ENCODE data around the gene YKT6.
"Not testable (repeated sequence)": the region's sequence is repeated elsewhere in the genome, so short reads cannot be mapped to it uniquely, and the experiment has no call there.

Gene YKT6

DNA sequence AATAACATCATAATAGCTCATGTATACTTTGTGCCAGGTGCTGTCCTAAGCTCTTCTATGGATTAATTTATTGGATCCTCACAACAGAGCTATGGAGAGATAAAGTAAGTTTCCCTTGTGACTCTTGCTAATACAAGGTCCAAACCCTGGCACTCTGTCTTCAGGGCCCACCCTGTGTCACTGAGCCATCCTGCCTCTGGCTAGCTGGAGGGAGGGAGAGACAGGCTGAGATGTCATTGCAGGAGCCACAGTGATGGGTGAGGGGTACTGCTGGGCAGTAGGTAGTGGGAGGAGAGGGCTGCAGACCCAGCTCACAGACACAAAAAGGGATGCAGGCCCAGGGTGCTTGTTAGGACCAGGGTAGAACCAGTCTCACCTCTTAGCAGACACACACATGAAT is 28.4 kb upstream of the YKT6 start:
- DNase-seq (ENCODE audit: low read depth in 2 of 2), result no peak

DNA sequence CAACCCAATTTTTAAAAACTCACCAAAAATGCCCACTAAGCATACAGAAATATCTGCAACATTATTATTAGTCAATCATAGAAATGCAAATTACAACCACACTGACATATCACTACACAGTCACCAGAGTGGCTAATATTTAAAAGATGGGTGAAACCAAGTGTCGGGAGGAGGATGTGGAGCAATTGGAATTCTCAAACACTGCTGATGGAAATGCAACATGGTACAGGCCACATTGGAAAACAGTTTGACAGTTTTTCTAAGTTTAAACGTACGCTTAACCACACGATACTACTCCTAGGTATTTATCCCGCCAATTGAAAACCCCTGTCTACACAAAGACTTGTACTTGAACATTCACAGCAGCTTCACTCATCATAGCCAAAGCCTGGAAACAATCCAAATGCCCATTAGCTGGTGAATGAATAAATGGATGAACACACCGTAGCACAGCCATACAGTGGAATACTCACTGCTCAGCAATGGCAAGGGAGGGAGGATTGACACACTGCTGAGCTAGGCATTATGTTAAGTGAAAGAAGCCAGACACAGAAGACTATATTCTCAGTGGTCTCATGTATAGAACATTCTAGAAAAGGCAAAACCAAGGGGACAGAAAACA is 27.9 kb upstream of the YKT6 start:
- DNase-seq (ENCODE audit: low read depth in 2 of 2), result no peak

DNA sequence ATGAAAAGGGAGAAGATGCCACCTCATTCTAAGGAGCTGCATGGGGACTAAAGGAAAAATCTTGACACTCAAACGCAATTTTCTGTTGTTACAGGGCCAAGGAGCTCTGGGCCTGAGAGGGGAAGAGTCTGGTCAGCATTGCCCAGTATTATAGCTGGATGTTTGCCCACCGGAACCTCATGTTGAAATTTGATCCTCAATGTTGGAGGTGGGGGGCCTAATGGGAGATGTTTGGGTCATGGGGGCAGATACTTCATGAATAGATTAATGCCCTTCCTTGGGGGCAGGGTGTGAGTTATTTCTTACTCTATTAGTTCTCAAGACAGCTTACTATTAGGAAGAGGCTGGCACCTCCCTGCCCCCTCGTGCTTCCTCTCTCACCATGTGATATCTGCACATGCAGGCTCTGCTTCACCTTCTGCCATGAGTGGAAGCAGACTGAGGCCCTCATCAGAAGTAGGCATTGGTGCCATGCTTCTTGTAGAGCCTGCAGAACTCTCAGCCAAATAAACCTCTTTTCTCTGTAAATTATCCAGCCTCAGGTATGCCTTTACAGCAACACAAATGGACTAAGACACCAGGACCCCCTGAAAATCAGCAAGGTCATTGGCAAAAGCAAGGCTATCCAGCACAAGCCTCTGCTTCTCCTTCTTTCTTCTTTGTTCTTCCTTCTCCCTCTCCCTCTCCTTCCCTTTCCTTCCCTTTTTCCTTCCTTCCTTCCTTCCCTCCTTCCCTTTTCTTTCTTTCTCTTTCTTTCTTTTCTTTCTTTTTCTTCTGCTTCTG is 26.7 kb upstream of the YKT6 start:
- no peak for DNase-seq (ENCODE audit: low read depth in 2 of 2)

DNA sequence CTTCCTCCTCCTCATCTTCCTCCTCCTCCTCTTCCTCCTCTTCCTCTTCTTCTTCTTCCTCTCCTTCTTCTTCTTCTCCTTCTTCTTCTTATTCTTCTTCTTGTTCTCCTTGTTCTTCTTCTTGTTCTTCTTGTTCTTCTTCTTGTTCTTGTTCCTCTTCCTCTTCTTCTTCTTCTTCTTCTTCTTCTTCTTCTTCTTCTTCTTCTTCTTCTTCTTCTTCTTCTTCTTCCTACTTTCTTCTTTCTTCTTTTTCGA is 26.2 kb upstream of the YKT6 start:
- not testable (repeated sequence) for DNase-seq (ENCODE audit: low read depth in 2 of 2)

DNA sequence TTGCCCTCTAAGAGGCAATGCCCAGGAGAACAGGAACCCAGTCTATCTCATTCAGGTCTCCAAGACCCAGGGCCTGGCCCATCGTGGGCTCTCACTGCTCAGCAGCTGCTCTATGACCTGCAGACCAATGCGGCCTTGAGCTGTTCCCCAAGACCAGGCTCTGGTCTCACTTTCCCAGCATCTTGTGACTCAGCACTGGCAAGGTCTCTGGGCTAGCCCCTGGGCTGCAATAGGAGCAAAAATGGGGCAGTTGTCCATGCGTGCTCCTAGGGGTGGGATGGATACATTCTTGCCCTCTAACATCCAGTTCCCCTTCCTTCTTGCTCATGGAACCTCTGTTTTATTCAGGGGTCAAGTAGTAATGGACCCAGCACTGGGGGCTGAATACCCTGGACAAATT is 25.0 kb upstream of the YKT6 start:
- DNase-seq (ENCODE audit: low read depth in 2 of 2), result no peak

DNA sequence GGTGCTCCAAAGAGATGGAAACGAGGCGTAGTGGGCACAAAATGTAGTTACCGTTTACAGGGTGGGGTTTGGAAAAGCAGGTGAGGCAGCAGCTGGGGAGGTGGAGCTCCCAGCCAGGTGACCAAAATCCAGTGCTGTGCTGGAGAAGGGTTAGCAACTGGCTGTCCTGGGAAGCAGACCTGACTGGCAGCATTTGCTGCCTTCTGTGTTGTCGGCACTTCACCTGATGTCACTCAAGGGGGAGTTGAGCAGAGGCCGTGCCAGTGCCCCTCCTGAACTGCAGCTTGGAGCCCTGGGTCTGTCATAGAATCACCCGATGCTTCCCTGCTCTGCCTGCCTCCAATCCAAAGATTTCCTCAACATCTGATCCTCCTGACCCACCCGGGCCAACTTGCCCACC is 24.3 kb upstream of the YKT6 start:
- no peak for DNase-seq (ENCODE audit: low read depth in 2 of 2)

DNA sequence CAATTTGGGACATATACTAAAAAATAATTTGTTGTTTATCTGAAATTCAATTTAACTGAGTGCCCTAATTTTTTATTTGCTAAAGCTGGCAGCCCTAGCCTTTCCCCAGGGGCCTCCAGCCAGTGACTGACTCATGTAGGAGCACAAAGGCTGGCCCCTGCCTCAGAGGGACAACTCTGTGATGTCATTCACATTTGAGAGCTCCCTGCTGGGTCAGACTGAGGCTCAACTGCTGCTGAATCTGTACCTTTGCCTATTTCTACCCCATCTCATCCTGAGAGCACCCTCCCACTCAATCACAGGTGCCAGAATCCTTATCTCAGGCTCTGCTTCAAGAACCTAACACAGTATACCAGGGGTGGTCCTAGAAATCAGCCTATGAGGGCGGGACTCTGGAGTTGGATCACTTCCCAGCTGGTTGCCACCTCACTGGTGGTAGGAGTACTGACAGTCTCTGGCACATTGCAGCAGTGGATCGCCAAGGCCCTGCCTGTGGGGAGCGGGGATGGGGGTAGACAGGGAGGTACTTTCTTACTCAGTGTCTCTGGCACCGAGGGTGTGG is 23.1 kb upstream of the YKT6 start:
- no peak for DNase-seq (ENCODE audit: low read depth in 2 of 2)

DNA sequence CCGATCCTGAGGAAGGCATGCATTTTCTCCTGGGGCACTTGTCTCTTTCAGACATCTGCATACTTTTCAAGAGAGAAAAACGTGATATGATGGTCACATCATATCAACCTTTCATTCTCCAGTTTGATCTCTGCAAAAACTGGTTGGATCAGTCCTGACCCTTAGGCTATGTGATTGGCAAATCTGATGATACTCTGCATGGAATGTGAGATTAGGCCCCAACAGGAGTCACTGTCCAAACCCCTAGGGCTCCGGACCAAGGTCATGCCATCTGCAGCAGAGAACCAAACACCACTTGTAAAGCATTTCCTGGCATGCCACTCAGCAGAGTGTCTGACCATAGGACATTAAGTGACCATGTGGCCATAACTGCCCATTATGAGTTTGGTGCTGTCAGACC is 20.1 kb upstream of the YKT6 start:
- no peak for DNase-seq (ENCODE audit: low read depth in 2 of 2)

DNA sequence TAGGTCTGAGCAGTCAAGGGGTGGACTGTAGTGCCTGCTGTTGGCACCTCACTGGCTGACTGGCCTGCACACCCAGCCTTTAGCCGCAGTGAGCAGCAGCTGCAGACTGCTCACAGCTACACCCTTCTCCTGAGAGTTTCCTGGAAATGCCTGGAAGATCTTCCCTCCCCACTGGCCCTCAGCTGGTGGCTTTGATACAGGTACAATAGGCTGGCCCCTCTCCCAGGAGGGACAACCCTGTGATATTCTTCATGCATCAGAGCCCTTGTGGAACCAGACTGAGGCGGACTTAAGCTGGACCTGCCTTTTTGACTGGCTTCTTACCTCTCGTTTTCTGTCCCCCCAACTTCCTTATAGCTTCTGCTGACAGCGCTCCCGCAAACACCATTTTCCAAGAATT is 18.0 kb upstream of the YKT6 start:
- no peak for DNase-seq (ENCODE audit: low read depth in 2 of 2)

DNA sequence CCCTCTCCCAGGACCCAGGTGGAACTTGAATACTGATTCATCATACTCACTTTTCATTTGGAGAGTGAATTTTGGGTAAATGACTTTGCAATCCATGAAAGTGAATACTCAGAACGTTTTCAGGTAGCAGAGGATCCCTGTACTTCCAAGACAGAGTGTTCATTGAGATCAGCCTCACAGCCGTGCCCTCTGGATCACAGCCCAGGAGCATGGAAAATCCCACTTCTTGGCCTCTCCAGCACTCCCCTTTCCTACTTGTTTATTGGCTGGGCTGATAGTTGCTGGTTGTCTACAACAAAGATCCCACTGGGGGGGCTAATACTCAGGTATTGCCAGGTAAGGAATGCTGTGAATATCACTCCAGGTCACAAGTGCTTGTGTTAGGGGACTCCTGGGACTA is 17.4 kb upstream of the YKT6 start:
- no peak for DNase-seq (ENCODE audit: low read depth in 2 of 2)

DNA sequence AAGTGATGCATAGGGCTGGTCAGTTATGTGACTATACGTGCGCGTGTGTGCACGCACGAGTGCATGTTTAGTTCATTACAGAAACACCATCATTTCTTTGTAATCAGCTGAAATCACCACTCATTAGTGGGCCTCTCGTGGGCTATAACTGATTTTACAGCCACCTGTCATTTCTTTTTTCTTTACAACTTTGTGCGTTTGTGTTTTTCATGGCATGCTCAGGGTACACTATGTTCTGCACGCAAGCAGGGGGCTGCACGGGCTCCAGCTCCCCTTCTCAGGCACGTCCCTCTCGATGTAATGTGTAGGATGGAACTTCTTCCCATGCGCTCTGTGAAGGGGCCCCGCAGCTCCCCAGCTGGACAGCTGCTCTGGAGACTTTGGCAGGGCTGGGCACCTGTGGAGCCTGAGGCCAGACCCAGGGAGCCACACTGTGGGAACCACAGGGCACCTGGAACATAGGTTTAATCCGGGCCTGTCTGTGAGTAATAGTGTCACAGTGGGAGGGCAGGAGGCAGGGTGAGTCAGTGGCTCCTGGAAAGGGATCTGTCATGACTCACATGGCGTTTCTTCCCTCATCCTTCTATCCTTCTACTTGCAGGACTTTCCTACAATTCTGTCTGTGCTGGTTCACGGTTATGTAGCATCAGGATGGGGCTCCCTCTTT is 16.4 kb upstream of the YKT6 start:
- no peak for DNase-seq (ENCODE audit: low read depth in 2 of 2)

DNA sequence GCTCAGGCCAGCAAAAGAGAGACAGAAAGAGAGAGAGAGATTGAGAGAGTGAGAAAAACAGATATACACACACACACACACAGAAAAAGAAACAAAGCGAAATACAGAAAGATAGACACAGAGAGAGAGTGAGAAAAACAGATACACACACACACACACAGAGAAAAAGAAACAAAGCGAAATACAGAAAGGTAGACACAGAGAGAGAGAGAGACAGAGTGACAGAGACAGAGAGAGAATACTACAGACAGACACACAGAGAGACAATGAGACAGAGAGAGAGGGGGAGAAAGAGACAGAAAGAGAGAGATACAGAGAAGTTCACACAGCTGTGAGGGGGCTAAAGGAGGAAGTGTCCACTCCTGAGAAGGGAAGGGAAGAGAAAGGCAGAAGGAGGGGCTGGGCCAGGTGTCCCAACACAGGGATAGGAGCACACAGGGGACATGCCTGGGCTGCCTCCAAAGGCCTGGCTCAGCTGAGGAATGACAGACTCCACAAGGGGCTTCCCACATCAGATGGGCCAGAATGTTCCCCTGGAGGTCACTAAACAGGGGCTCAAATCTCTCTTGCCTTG is 15.8 kb upstream of the YKT6 start:
- DNase-seq (ENCODE audit: low read depth in 2 of 2), result no peak

DNA sequence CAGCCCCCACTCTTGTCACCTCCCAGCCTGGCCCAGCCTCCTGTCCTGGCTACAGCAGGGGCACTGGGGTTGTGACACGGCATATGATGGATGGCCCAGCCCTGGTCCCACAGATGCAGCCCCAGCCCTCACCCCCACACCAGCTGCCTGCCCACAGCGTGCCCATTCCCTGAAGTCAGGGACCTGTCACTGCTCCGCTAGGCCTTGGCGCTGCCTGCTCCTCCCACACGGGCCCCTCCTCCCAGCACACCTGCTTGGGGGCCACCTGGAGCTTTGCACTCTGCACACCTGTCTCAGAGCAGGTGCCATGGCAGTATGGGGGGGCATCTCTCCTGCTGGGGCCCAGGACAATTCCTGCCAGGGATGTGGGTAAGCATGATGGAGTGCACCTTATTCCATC is 15.0 kb upstream of the YKT6 start:
- DNase-seq (ENCODE audit: low read depth in 2 of 2), result no peak

DNA sequence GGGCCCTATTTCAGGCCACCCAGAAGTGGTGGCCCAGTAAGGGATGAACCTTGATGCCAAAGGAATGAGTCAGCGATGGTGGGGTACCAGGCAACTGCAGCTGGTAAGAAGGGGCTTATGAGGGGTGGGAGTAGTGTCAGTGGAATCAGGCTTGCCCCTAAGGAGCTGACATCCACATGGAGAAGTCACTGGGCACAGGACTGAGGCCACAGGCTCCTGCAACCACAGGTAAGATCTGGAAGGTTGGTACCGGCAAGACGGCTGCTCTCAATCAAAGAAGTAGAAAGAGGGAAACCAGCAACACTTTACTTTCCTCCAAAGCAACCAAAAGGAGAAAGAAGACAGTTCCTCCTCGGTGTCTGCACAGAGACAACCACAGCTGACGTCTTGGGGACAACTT is 14.0 kb upstream of the YKT6 start:
- DNase-seq (ENCODE audit: low read depth in 2 of 2), result no peak

DNA sequence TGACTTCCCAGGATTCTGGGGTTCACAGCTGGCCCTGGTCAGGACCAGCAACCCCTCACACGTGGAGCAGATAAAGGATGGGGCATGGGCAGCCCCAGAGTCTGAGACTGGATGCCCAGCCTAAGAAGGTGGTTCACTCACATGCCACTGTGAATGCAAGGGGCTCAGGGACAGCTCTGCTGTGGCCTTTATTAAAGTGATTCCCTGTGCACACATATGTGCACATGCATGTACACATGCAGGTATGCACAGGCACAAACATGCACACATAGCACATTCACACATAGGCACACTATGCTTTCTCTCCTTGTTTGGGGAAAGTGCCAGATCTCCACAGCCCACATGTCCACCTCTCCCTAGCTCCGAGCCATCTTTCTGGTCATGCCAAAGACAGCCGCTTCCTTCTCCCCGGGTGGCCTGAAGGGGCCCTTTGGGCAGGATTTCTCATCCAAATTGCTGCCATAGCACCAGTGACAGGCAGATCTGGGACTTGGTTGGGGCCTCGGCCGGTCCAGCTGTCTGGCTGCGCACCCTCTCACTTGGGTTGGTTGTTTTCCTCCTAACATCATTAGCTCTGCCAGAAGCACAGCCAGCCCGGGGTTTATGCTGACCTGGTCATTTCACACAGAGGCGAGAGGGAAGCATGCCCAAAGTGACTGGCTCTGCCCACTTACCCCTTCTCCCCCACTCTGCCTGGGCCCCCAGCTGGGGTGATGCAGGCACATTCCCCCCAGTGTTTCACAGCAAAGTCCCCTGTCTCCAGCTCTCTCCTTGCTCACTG is 13.0 kb upstream of the YKT6 start:
- no peak for DNase-seq (ENCODE audit: low read depth in 2 of 2)

DNA sequence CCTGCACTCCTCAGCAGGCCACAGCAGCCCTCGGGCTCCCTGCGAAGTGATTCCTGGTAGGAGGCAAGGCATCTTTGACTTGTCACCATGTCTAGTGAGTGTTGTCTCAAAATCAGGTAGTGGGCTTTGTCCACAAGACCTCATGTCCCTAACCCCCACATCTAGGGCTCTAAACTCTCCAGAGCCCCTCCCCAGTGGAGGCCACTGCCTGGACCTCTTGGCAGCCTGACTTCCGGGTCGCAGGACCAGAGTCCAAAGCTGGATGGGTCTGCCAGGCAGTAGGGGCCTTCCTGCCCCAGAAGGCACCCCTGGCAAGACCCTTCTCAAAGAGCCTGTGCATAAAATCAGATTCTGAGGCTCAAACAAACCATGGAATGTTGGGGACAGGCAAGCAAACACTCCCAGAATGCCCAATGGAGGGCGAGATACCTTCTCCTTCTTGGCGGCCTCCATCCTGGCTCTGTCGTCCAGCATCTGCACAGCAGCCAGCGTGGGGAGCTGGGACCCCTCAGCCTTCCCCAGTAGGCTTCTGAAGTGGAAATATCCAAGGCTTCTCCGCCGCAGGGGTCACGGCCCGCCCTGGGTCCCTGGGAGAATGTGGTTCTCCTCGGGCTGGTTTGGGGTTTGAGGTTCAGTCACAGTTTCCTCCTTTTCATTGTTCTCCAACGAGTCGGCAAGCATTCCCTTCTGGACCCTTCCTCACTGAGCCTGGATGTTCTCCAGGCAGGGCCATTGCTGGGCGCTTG is 12.1 kb upstream of the YKT6 start:
- no peak for DNase-seq (ENCODE audit: low read depth in 2 of 2)

DNA sequence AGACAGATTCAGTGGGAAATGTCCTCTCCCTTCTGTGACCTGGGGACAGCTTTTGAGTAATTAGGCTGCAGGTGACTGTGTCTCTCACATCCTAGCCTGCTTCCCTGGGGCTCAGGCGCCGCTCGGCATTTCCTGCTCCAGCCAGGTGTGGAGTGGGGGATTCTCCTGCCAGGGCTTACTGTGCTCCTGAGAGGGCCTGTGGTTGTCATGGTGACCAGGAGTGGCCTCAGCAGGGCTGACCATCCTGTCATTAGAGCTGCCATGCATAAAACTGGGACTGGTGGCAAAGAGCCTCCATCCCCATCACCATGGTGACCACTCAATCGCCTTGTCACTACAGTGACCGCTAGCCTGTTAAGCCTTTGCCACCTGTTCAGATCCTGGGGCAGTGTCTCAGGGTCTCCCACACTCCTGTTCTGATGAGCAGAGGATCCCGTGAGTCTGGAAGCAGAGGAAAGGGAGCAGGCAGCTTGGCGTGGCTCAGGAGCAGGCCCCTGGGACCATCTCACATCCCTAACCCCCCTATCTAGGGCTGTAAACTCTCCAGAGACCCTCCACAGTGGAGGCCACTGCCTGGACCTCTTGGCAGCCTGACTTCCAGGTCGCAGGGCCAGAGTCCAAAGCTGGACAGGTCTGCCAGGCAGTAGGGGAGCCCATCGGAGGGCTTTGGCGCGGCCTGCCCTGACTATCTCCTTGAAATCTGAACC is 11.3 kb upstream of the YKT6 start, which contains the start of gene GCK:
TSS of gene GCK (minus strand) at position 154 of the 707 bp plus-strand sequence. CDS start 486 bp downstream, outside the sequence.
- DNase-seq (ENCODE audit: low read depth in 2 of 2), result no peak

DNA sequence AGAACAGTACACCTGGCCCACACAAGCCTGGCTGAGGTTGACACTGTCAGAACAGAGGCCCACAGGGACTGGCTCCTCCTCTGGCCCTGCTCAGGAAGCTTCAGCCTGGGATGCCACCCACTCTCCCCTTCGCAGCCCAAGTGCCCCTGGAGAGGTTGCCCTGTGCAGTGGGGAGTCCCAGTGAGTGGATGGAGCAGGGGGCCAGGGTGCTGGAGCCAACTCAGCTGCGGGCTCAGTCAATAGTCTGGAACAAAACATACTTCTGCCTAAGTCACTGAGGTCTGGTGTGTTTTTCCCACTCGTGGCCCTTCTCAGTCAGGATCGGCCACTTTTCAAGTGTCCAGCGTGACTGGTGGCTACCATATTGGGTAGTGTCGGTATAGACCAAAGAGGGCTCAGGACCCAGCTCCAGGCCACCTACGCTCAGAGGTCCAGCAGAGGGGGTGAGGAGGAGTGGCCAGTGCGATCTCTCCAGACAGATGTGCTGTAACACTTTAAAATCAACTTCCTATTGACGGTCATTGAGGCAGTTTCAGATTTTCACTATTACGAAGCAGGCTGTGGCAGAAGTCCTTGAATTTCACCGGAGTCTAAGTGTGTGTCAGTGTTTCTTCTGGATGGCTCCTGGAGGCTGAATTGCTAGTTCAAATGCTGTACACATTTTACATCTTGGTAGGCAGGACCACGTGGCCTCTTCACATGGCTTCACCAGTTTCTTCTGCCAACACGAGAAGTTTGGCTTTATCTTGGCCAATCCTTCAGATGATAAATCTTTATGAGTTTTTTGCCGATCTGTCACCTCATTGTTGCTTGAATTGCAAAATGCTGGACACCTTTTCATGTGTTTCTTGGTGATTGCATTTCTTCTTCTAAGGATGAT is 10.5 kb upstream of the YKT6 start:
- DNase-seq (ENCODE audit: low read depth in 2 of 2), result no peak

DNA sequence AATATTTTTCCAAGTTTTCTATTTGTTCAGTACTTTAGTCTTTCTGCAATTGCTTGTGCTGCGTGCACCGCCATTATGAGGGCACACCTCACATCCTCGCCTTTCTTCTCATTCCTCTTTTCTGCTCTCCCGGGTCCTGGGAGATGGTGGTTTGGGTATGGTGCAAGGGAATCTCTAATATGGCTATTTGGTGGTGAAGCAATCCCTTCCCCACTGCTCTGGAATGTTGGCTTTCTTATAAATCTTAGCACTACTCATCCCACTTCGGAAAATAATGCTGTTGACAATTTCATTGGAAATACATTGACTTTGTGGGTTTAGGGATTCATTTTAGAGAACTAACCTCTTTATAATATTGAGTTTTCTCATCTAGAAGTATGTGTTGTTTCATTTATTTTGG is 9.6 kb upstream of the YKT6 start:
- no peak for DNase-seq (ENCODE audit: low read depth in 2 of 2)
